PC-9 (cell line): ENCODE data around the gene MRPS23.

Experiments
- EZH2 ChIP-seq: fragments of 200-600 bp; sonication (generic); IDR thresholded peaks from 2 replicates; pipeline ENCODE4 v1.8.0; 2017; ENCODE audit warnings: antibody characterized with exemption, low read depth
- TF ChIP-seq, protein P1 (sequence below): fragments of 200-600 bp; sonication (generic); conservative IDR thresholded peaks from 2 replicates; pipeline ENCODE4 v1.6.1; 2017; ENCODE audit warnings: mixed run types, antibody characterized with exemption, mild to moderate bottlenecking, moderate library complexity

DNA sequence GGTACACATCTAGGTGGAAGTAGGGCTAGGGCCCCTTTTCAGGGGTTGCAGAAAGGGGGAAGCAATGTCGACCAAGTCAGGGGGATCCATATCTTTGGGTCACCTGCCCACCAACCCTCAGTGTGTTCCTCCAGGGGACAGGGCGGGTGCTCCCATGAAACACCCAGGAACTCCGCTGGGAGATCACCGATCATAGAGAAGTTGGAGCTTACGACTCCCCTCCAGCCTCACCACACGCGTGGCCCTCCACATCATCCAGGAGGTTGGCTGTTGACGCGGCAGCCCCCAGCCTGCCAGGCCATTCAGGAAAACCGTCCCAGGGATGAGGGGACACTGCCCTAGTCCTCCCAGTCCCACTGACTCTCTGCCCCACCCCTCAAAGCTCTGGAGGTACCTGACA, 17.3 kb upstream of the MRPS23 start:
- TF ChIP-seq, protein P1, sequence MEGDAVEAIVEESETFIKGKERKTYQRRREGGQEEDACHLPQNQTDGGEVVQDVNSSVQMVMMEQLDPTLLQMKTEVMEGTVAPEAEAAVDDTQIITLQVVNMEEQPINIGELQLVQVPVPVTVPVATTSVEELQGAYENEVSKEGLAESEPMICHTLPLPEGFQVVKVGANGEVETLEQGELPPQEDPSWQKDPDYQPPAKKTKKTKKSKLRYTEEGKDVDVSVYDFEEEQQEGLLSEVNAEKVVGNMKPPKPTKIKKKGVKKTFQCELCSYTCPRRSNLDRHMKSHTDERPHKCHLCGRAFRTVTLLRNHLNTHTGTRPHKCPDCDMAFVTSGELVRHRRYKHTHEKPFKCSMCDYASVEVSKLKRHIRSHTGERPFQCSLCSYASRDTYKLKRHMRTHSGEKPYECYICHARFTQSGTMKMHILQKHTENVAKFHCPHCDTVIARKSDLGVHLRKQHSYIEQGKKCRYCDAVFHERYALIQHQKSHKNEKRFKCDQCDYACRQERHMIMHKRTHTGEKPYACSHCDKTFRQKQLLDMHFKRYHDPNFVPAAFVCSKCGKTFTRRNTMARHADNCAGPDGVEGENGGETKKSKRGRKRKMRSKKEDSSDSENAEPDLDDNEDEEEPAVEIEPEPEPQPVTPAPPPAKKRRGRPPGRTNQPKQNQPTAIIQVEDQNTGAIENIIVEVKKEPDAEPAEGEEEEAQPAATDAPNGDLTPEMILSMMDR = no peak
- no peak for TF ChIP-seq EZH2
